ENCODE data around the gene TMEM106C. TPM values are rescaled to one million over a fixed set of nuclear protein-coding genes. Genes with fewer than 3 reads are reported as not detected.

The TMEM106C gene
- polyA plus RNA-seq, 1 donor from 2014 or later = 290 TPM

- Histone ChIP-seq H4K20me1 (ENCODE audit: insufficient read depth) (no peaks in the 10 kb centered on the region), H2AFZ (ENCODE audit: low read depth, low read length) (no peak overlapping the region), H3K36me3 (ENCODE audit: insufficient read depth, low read length) (no peaks in the 10 kb centered on the region), H3K27me3 (ENCODE audit: insufficient read depth, low read depth, low read length) (no peaks in the 10 kb centered on the region), H3K9me3 (ENCODE audit: low read length) (no peaks in the 10 kb centered on the region), H3F3A (ENCODE audit: insufficient read depth, low read length, poor library complexity, severe bottlenecking) (no peaks in the 10 kb centered on the region), H3K9me2 (ENCODE audit: insufficient read depth, low read length) (no peaks in the 10 kb centered on the region), H3K9ac (ENCODE audit: low read length) (no peak overlapping the region), H3K4me3 (ENCODE audit: low read length) (no peak overlapping the region), H3K27ac (ENCODE audit: low read length) (no peak overlapping the region), H3K4me2 (ENCODE audit: low read length) (no peak overlapping the region), H3K79me2 (replicated peaks; ENCODE audit: insufficient read depth, low read length) (no peaks in the 10 kb centered on the region)
- TF ChIP-seq SMC3 (conservative IDR thresholded peaks at IDR 0.05; ENCODE audit: poor library complexity) (no peak), EZH2 (IDR thresholded peaks at IDR 0.05; ENCODE audit: borderline replicate concordance, insufficient read depth, low read length, poor library complexity, severe bottlenecking) (no peak), TAF1 (IDR thresholded peaks at IDR 0.05; ENCODE audit: low read depth) (no peak), RAD21 (conservative IDR thresholded peaks at IDR 0.05) (no peak), POLR2AphosphoS5 (IDR thresholded peaks at IDR 0.05) (no peak), EP300 (conservative IDR thresholded peaks at IDR 0.05; ENCODE audit: poor library complexity, severe bottlenecking) (no peak), MXI1 (conservative IDR thresholded peaks at IDR 0.05; ENCODE audit: poor library complexity, severe bottlenecking) (no peak)
- TF ChIP-seq, protein P1, sequence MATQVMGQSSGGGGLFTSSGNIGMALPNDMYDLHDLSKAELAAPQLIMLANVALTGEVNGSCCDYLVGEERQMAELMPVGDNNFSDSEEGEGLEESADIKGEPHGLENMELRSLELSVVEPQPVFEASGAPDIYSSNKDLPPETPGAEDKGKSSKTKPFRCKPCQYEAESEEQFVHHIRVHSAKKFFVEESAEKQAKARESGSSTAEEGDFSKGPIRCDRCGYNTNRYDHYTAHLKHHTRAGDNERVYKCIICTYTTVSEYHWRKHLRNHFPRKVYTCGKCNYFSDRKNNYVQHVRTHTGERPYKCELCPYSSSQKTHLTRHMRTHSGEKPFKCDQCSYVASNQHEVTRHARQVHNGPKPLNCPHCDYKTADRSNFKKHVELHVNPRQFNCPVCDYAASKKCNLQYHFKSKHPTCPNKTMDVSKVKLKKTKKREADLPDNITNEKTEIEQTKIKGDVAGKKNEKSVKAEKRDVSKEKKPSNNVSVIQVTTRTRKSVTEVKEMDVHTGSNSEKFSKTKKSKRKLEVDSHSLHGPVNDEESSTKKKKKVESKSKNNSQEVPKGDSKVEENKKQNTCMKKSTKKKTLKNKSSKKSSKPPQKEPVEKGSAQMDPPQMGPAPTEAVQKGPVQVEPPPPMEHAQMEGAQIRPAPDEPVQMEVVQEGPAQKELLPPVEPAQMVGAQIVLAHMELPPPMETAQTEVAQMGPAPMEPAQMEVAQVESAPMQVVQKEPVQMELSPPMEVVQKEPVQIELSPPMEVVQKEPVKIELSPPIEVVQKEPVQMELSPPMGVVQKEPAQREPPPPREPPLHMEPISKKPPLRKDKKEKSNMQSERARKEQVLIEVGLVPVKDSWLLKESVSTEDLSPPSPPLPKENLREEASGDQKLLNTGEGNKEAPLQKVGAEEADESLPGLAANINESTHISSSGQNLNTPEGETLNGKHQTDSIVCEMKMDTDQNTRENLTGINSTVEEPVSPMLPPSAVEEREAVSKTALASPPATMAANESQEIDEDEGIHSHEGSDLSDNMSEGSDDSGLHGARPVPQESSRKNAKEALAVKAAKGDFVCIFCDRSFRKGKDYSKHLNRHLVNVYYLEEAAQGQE (IDR thresholded peaks at IDR 0.05; ENCODE audit: borderline replicate concordance) = no peak
- TF ChIP-seq, protein P2, sequence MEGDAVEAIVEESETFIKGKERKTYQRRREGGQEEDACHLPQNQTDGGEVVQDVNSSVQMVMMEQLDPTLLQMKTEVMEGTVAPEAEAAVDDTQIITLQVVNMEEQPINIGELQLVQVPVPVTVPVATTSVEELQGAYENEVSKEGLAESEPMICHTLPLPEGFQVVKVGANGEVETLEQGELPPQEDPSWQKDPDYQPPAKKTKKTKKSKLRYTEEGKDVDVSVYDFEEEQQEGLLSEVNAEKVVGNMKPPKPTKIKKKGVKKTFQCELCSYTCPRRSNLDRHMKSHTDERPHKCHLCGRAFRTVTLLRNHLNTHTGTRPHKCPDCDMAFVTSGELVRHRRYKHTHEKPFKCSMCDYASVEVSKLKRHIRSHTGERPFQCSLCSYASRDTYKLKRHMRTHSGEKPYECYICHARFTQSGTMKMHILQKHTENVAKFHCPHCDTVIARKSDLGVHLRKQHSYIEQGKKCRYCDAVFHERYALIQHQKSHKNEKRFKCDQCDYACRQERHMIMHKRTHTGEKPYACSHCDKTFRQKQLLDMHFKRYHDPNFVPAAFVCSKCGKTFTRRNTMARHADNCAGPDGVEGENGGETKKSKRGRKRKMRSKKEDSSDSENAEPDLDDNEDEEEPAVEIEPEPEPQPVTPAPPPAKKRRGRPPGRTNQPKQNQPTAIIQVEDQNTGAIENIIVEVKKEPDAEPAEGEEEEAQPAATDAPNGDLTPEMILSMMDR (IDR thresholded peaks at IDR 0.05; ENCODE audit: poor library complexity, severe bottlenecking) = no peak
Observed at GRCh38 chr12:47979686-47980085, 16.3 kb downstream of the TMEM106C start.

- Histone ChIP-seq H3K9me2 (ENCODE audit: insufficient read depth, low read length) (no peaks in the 10 kb centered on the region), H3K79me2 (replicated peaks; ENCODE audit: insufficient read depth, low read length) (no peaks in the 10 kb centered on the region), H3K4me3 (ENCODE audit: low read length) (no peak overlapping the region), H3F3A (ENCODE audit: insufficient read depth, low read length, poor library complexity, severe bottlenecking) (no peaks in the 10 kb centered on the region), H3K9ac (ENCODE audit: low read length) (no peak overlapping the region), H3K9me3 (ENCODE audit: low read length) (no peaks in the 10 kb centered on the region), H2AFZ (ENCODE audit: low read depth, low read length) (no peak overlapping the region), H3K27ac (ENCODE audit: low read length) (no peak overlapping the region), H3K36me3 (ENCODE audit: insufficient read depth, low read length) (no peaks in the 10 kb centered on the region), H3K4me2 (ENCODE audit: low read length) (no peak overlapping the region), H3K27me3 (ENCODE audit: insufficient read depth, low read depth, low read length) (no peaks in the 10 kb centered on the region), H4K20me1 (ENCODE audit: insufficient read depth) (no peaks in the 10 kb centered on the region)
- TF ChIP-seq TAF1 (IDR thresholded peaks at IDR 0.05; ENCODE audit: low read depth) (no peak), SMC3 (conservative IDR thresholded peaks at IDR 0.05; ENCODE audit: poor library complexity) (no peak), EP300 (conservative IDR thresholded peaks at IDR 0.05; ENCODE audit: poor library complexity, severe bottlenecking) (no peak), EZH2 (IDR thresholded peaks at IDR 0.05; ENCODE audit: borderline replicate concordance, insufficient read depth, low read length, poor library complexity, severe bottlenecking) (no peak), MXI1 (conservative IDR thresholded peaks at IDR 0.05; ENCODE audit: poor library complexity, severe bottlenecking) (no peak)
- TF ChIP-seq, protein P1 (IDR thresholded peaks at IDR 0.05; ENCODE audit: borderline replicate concordance) = no peak
- TF ChIP-seq, protein P2 (IDR thresholded peaks at IDR 0.05; ENCODE audit: poor library complexity, severe bottlenecking) = no peak
Observed at GRCh38 chr12:47980197-47980596, 16.8 kb downstream of the TMEM106C start.
